Pons (tissue), 1 donor: ENCODE results near the gene TATDN2.

Experiments used
- DNase-seq: peaks from one replicate; pipeline ENCODE4 v3.0.0-alpha.2; 2016; ENCODE audit warnings: low spot score

The TATDN2 gene

GRCh38 chr3:10319804-10320203 lies 71.5 kb downstream of the TATDN2 start:
- no peak for DNase-seq

GRCh38 chr3:10320320-10320677 lies 72.0 kb downstream of the TATDN2 start:
- DNase-seq, result no peak

- DNase-seq, result no peak
These were observed 73.5 kb downstream of the TATDN2 start for GRCh38 chr3:10321630-10322351.

- no peak for DNase-seq
These were observed 74.1 kb downstream of the TATDN2 start for GRCh38 chr3:10322352-10322710.

- no peak for DNase-seq
These were observed 79.3 kb downstream of the TATDN2 start for GRCh38 chr3:10327592-10327991.

DNA sequence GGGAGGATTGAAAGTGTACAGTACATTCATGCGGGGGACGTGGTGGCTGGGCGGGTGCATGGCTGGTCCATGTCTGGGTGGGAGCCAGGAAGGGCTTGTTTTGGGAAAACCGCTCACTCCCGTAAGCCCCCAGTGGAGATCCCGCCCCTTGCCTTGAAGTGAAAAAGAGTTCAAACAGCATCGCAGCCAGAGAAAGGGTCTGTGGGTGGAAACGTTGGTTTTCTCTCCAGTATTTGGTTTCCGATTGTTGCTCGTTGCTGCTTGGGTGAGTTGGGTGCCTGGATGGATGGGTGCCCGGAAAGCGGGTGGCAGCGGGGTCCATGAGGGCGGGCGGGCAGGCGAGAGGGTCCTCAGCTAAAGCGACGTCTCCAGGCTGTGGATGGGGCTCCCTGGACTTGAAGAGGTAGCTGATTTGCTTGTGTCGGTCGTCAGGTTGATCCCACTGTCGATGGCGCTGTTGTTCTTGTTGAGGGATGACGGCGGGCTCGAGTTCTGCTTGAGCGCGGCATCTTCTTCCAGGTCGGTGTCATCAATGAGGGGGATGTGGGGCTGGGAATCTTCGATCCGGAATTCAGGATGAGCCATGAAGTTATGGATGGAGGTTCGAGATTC lies 80.3 kb downstream of the TATDN2 start:
- DNase-seq, result no peak

GRCh38 chr3:10329495-10330015 lies 81.3 kb downstream of the TATDN2 start:
- no peak for DNase-seq

GRCh38 chr3:10330319-10330718 lies 82.1 kb downstream of the TATDN2 start:
- no peak for DNase-seq
